Panc1 (cell line): ENCODE data around the gene TGFBI. TPM values are rescaled to one million over a fixed set of nuclear protein-coding genes. Genes with fewer than 3 reads are reported as not detected.

Experiments
- ATAC-seq: fragments of 200-7000 bp; cut with Tn5 transposase; 2 replicates; pipeline ENCODE4 v1.9.1; 2020; ENCODE audit warnings: mild to moderate bottlenecking, moderate library complexity
- BruUV-seq: library from RNA; stranded (reverse); fragments of 400-500 nt; replicated peaks from 2 replicates; lab custom pipeline; 2021; lab: Mats Ljungman, UMichigan
- CTCF ChIA-PET: fragments of 300-600 bp; sonication (Branson Sonifier 250); formaldehyde crosslinking; loops from one replicate; lab custom pipeline; 2022; ENCODE audit warnings: antibody characterized with exemption; lab: Charles Lee
- POLR2A ChIA-PET: fragments of 300-600 bp; sonication (Branson Sonifier 250); formaldehyde crosslinking; loops from one replicate; lab custom pipeline; 2022; ENCODE audit warnings: antibody characterized with exemption; lab: Charles Lee
- DNase-seq: peaks from one replicate; pipeline ENCODE4 v3.0.0-alpha.2; 2010; ENCODE audit warnings: low read depth, low spot score
- H3K27ac ChIP-seq: 2 replicates; pipeline ENCODE4 v1.5.1; 2011; ENCODE audit warnings: mild to moderate bottlenecking, low read length, inconsistent platforms
- H3K27me3 ChIP-seq: fragments of 200-500 bp; sonication (Bioruptor generic); 2 replicates; pipeline ENCODE4 v1.6.0; 2014; ENCODE audit warnings: low read length, inconsistent platforms; ENCODE audit not compliant: control insufficient read depth, insufficient read depth
- H3K36me3 ChIP-seq: fragments of 200-500 bp; sonication (Bioruptor generic); 2 replicates; pipeline ENCODE4 v1.5.1; 2014; ENCODE audit warnings: inconsistent platforms, mild to moderate bottlenecking, low read length, moderate library complexity; ENCODE audit not compliant: control insufficient read depth, insufficient read depth
- H3K4me1 ChIP-seq: 2 replicates; pipeline ENCODE4 v1.5.1; 2011; ENCODE audit warnings: inconsistent platforms, mild to moderate bottlenecking, low read length, moderate library complexity; ENCODE audit not compliant: control insufficient read depth, insufficient read depth
- H3K4me3 ChIP-seq, 2 experiments: 2 replicates each; pipeline ENCODE4 v1.5.1; 2011 to 2012; ENCODE audit warnings: low read depth in 2 of 2, low read length in 2 of 2, mild to moderate bottlenecking in 2 of 2, inconsistent platforms in 1 of 2, moderate library complexity in 1 of 2
- H3K9me3 ChIP-seq: fragments of 200-500 bp; sonication (Bioruptor generic); 2 replicates; pipeline ENCODE4 v1.5.1; 2014; ENCODE audit warnings: low read depth, mild to moderate bottlenecking, inconsistent platforms, low read length, moderate library complexity; ENCODE audit not compliant: control insufficient read depth, insufficient read depth
- POLR2AphosphoS5 ChIP-seq: IDR thresholded peaks from 2 replicates; pipeline ENCODE4 v1.6.1; 2012; ENCODE audit warnings: mild to moderate bottlenecking, low read depth, low read length, moderate library complexity
- SIN3A ChIP-seq: IDR thresholded peaks from 2 replicates; pipeline ENCODE4 v1.6.1; 2012; ENCODE audit warnings: low read depth, mild to moderate bottlenecking, low read length, moderate library complexity, borderline replicate concordance; ENCODE audit not compliant: insufficient read depth
- TCF7L2 ChIP-seq: IDR thresholded peaks from 2 replicates; pipeline ENCODE4 v1.6.1; 2011; ENCODE audit warnings: mild to moderate bottlenecking, low read depth, low read length, inconsistent platforms
- in situ Hi-C: cut with HindIII; loops from 2 replicates; pipeline ENCODE4 v1.10.0; 2016; ENCODE audit warnings: low sequenced_read_pairs, low pct_unique_long_range_greater_than_20kb
- intact Hi-C: fragments of 100-400 bp; cut with micrococcal nuclease; formaldehyde crosslinking; loops from one replicate; pipeline ENCODE4 v1.10.0; 2022; ENCODE audit not compliant: unreplicated experiment
- total RNA-seq: library from RNA; stranded (reverse); gene quantifications from one replicate; pipeline ENCODE4 v1.2.1, GENCODE V29; 2021; ENCODE audit not compliant: unreplicated experiment
- TF ChIP-seq, protein P1 (sequence below): fragments of 450-650 bp; IDR thresholded peaks from 2 replicates; pipeline ENCODE4 v1.5.1; 2017; ENCODE audit warnings: mild to moderate bottlenecking
- TF ChIP-seq, protein P2 (sequence below), 2 experiments: IDR thresholded peaks; 2 replicates each; pipeline ENCODE4 v1.6.1; 2011 to 2012; ENCODE audit warnings: low read depth in 2 of 2, control low read depth in 1 of 2, low read length in 1 of 2, mild to moderate bottlenecking in 1 of 2, moderate library complexity in 1 of 2; ENCODE audit not compliant: insufficient read depth in 1 of 2

TGFBI gene
- total RNA-seq, 1 experiment from 2014 or later: 314 TPM

DNA sequence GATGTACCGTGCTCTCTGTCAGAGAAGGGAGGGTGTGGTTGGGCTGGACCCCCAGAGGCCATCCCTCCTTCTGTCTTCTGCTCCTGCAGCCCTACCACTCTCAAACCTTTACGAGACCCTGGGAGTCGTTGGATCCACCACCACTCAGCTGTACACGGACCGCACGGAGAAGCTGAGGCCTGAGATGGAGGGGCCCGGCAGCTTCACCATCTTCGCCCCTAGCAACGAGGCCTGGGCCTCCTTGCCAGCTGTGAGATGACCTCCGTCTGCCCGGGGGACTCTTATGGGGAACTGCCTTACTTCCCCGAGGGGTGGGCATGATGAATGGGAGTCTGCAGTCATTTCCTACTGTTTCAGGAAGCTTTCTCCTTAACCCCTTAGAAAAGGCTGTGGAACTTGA lies 17.5 kb downstream of the TGFBI start:
- ATAC-seq: no peak
- ChIA-PET CTCF (no interaction called here), POLR2A (no interaction called here)
- 0 out of 2 replicates have a peak, but pooled peaks cover 6% of the 10 kb centered on the region for H3K4me1 ChIP-seq
- intact Hi-C loops: no loop called here
- H3K36me3 ChIP-seq: no peaks in the 10 kb centered on the region
- in situ Hi-C loops: no loop called here
- no peaks in the 10 kb centered on the region for H3K27me3 ChIP-seq
- BruUV-seq: no TSS peak
- no peak for DNase-seq
- no peak overlapping the region for H3K4me3 ChIP-seq
- no peak overlapping the region for H3K27ac ChIP-seq
- H3K9me3 ChIP-seq: no peaks in the 10 kb centered on the region
- TF ChIP-seq, protein P1, sequence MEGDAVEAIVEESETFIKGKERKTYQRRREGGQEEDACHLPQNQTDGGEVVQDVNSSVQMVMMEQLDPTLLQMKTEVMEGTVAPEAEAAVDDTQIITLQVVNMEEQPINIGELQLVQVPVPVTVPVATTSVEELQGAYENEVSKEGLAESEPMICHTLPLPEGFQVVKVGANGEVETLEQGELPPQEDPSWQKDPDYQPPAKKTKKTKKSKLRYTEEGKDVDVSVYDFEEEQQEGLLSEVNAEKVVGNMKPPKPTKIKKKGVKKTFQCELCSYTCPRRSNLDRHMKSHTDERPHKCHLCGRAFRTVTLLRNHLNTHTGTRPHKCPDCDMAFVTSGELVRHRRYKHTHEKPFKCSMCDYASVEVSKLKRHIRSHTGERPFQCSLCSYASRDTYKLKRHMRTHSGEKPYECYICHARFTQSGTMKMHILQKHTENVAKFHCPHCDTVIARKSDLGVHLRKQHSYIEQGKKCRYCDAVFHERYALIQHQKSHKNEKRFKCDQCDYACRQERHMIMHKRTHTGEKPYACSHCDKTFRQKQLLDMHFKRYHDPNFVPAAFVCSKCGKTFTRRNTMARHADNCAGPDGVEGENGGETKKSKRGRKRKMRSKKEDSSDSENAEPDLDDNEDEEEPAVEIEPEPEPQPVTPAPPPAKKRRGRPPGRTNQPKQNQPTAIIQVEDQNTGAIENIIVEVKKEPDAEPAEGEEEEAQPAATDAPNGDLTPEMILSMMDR: no peak
- TF ChIP-seq TCF7L2 (no peak), SIN3A (no peak), POLR2AphosphoS5 (no peak)
- TF ChIP-seq, protein P2, sequence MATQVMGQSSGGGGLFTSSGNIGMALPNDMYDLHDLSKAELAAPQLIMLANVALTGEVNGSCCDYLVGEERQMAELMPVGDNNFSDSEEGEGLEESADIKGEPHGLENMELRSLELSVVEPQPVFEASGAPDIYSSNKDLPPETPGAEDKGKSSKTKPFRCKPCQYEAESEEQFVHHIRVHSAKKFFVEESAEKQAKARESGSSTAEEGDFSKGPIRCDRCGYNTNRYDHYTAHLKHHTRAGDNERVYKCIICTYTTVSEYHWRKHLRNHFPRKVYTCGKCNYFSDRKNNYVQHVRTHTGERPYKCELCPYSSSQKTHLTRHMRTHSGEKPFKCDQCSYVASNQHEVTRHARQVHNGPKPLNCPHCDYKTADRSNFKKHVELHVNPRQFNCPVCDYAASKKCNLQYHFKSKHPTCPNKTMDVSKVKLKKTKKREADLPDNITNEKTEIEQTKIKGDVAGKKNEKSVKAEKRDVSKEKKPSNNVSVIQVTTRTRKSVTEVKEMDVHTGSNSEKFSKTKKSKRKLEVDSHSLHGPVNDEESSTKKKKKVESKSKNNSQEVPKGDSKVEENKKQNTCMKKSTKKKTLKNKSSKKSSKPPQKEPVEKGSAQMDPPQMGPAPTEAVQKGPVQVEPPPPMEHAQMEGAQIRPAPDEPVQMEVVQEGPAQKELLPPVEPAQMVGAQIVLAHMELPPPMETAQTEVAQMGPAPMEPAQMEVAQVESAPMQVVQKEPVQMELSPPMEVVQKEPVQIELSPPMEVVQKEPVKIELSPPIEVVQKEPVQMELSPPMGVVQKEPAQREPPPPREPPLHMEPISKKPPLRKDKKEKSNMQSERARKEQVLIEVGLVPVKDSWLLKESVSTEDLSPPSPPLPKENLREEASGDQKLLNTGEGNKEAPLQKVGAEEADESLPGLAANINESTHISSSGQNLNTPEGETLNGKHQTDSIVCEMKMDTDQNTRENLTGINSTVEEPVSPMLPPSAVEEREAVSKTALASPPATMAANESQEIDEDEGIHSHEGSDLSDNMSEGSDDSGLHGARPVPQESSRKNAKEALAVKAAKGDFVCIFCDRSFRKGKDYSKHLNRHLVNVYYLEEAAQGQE (IDR thresholded peaks at IDR 0.05; ENCODE audit: insufficient read depth in 1 of 2, low read depth in 2 of 2, low read length in 1 of 2): no peak

DNA sequence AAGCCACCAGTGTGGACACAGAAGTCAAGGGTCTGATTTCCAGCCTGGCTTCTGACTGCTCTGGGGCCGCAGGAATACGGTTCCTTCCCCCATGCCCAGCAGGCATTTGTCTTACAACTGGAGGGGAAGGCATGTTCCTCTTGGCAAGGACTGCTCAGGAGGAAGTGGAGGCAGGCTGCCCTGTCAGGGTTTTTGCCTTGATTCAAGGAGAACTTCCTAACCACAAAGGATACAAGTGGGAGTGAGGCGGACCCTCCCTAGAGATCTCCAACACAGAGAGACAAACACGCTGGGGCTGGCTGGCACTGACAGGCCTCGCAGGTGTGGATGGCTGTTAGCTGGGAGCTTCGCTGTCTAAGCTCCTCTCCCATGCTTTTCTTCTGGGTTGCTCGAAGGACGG lies 19.1 kb downstream of the TGFBI start:
- no TSS peak for BruUV-seq
- H3K27ac ChIP-seq: no peak overlapping the region
- in situ Hi-C loops (no loop called here), intact Hi-C loops (no loop called here)
- H3K36me3 ChIP-seq: no peaks in the 10 kb centered on the region
- H3K4me1 ChIP-seq: peaks cover under 1% of the 10 kb centered on the region; the same call in 1 of the 2 replicates
- TF ChIP-seq, protein P1: no peak
- TF ChIP-seq POLR2AphosphoS5 (no peak), TCF7L2 (no peak), SIN3A (no peak)
- TF ChIP-seq, protein P2 (IDR thresholded peaks at IDR 0.05; ENCODE audit: insufficient read depth in 1 of 2, low read depth in 2 of 2, low read length in 1 of 2): no peak
- CTCF ChIA-PET: no interaction called here
- DNase-seq (no peak), ATAC-seq (no peak)
- no peaks in the 10 kb centered on the region for H3K27me3 ChIP-seq
- no peaks in the 10 kb centered on the region for H3K9me3 ChIP-seq
- POLR2A ChIA-PET: no interaction called here
- no peak overlapping the region for H3K4me3 ChIP-seq
